K562 (cell line): ENCODE data around the gene SH3BGR. TPM values are rescaled to one million over a fixed set of nuclear protein-coding genes. Genes with fewer than 3 reads are reported as not detected.

Source experiments
- ATF7 ChIP-seq: fragments of 450-650 bp; IDR thresholded peaks from 2 replicates; pipeline ENCODE4 v1.7.1; 2014; ENCODE audit warnings: mild to moderate bottlenecking, moderate library complexity
- BCOR ChIP-seq: fragments of 450-650 bp; IDR thresholded peaks from 2 replicates; pipeline ENCODE4 v1.6.1; 2016
- ELF2 ChIP-seq: fragments of 250-450 bp; sonication (Bioruptor Pico); IDR thresholded peaks from 2 replicates; pipeline ENCODE4 v1.5.0; 2021; ENCODE audit warnings: mild to moderate bottlenecking
- HSF4 ChIP-seq: fragments of 250-450 bp; sonication (Bioruptor Pico); IDR thresholded peaks from 2 replicates; pipeline ENCODE4 v2.1.2; 2022; ENCODE audit warnings: mild to moderate bottlenecking, moderate library complexity, borderline replicate concordance
- KDM4B ChIP-seq, 2 experiments: fragments of 450-650 bp in 1 of 2; sonication (generic) in 1 of 2; IDR thresholded peaks; 2 replicates each; pipeline ENCODE4 v1.6.1; 2016 to 2017; ENCODE audit warnings: borderline replicate concordance in 2 of 2, antibody characterized with exemption in 1 of 2, low read depth in 1 of 2, mild to moderate bottlenecking in 1 of 2
- MED1 ChIP-seq: sonication (generic); formaldehyde crosslinking; IDR thresholded peaks from 2 replicates; pipeline ENCODE4 v1.8.1; 2023; ENCODE audit warnings: missing genetic modification reagents, borderline replicate concordance
- MYBL2 ChIP-seq, 2 experiments: fragments of 450-650 bp in 1 of 2; sonication (generic) in 1 of 2; formaldehyde crosslinking in 1 of 2; IDR thresholded peaks; 2 replicates each; pipeline versions ENCODE4 v1.6.1 to v1.8.1; 2017 to 2022; ENCODE audit warnings: borderline replicate concordance in 1 of 2, inconsistent platforms in 1 of 2, low read depth in 1 of 2, mild to moderate bottlenecking in 1 of 2, missing genetic modification reagents in 1 of 2, moderate library complexity in 1 of 2
- NFXL1 ChIP-seq: fragments of 450-650 bp; formaldehyde crosslinking; IDR thresholded peaks from 2 replicates; pipeline ENCODE4 v1.4.0; 2021; ENCODE audit warnings: mild to moderate bottlenecking
- PCBP2 ChIP-seq: fragments of 200-400 bp; formaldehyde crosslinking; IDR thresholded peaks from 2 replicates; pipeline ENCODE4 v1.6.1; 2018; ENCODE audit warnings: low read length, low read depth, mild to moderate bottlenecking, moderate library complexity; ENCODE audit not compliant: poor library complexity, severe bottlenecking
- TEAD1 ChIP-seq, 2 experiments: fragments of 450-650 bp in 1 of 2; sonication (generic) in 1 of 2; formaldehyde crosslinking; IDR thresholded peaks; 2 replicates each; pipeline versions ENCODE4 v1.4.0 to v1.8.0; 2020 to 2022; ENCODE audit warnings: mild to moderate bottlenecking in 2 of 2, missing genetic modification reagents in 1 of 2
- WHSC1 ChIP-seq: IDR thresholded peaks from one replicate; pipeline ENCODE4 v1.6.1; 2012; ENCODE audit warnings: low read length, control low read depth, inconsistent platforms
- ZNF121 ChIP-seq: sonication (generic); formaldehyde crosslinking; conservative IDR thresholded peaks from 2 replicates; pipeline ENCODE4 v1.8.0; 2022; ENCODE audit warnings: missing genetic modification reagents
- ZNF311 ChIP-seq: fragments of 250-450 bp; sonication (Bioruptor Pico); IDR thresholded peaks from 2 replicates; pipeline ENCODE4 v1.4.0; 2020; ENCODE audit warnings: mild to moderate bottlenecking, moderate library complexity
- ZNF644 ChIP-seq: fragments of 200-800 bp; sonication (Bioruptor generic); IDR thresholded peaks from 2 replicates; pipeline ENCODE4 v1.6.1; 2016; ENCODE audit warnings: low read depth, missing genetic modification characterization, missing compliant biosample characterization
- ZNF780A ChIP-seq: fragments of 250-450 bp; sonication (Bioruptor Pico); IDR thresholded peaks from 2 replicates; pipeline ENCODE4 v1.5.0; 2021; ENCODE audit warnings: mild to moderate bottlenecking
- polyA plus RNA-seq, 8 experiments: library from polyadenylated mRNA; depleted of rRNA in 4 of 8; stranded (reverse) in 5 of 8; unstranded in 3 of 8; fragments of >200 nt; fragmentation: Nextera tagmentation in 2 of 8; fragmentation: Illumina TruSeq in 1 of 8; extraction: Ambion mirVana in 2 of 8; extraction: Trizol in 1 of 8; gene quantifications; 2 replicates each; pipeline versions ENCODE4 v1.2.1 to v1.2.3, GENCODE V29; 2011 to 2014; ENCODE audit warnings: inconsistent platforms in 1 of 8, missing spikeins in 1 of 8
- total RNA-seq, 7 experiments: library from RNA; depleted of rRNA in 6 of 7; stranded (reverse); fragments of >200 nt in 6 of 7; fragmentation: Illumina TruSeq in 2 of 7; extraction: Trizol in 2 of 7; gene quantifications; 2 replicates each; pipeline versions ENCODE4 v1.2.1 to v1.2.3, GENCODE V29; 2011 to 2021; ENCODE audit warnings: low replicate concordance in 1 of 7
- TF ChIP-seq, protein P1 (sequence below), 2 experiments: IDR thresholded peaks; 2 replicates each; pipeline ENCODE4 v1.6.1; 2012; ENCODE audit warnings: improper control_type of control experiment in 2 of 2, low read depth in 2 of 2, low read length in 2 of 2, borderline replicate concordance in 1 of 2
- TF ChIP-seq, protein P2 (sequence below): sonication (generic); formaldehyde crosslinking; IDR thresholded peaks from 2 replicates; pipeline ENCODE4 v1.8.1; 2023; ENCODE audit warnings: mild to moderate bottlenecking, missing genetic modification reagents
- TF ChIP-seq, protein P3 (sequence below): sonication (generic); IDR thresholded peaks from 2 replicates; pipeline ENCODE4 v1.6.1; 2016
- TF ChIP-seq, protein P4 (sequence below), 2 experiments: fragments of 250-450 bp in 1 of 2; fragments of 450-650 bp in 1 of 2; sonication (Bioruptor Pico) in 1 of 2; IDR thresholded peaks; 2 replicates each; pipeline versions ENCODE4 v1.6.1 to v1.8.0; 2016 to 2021; ENCODE audit warnings: mild to moderate bottlenecking in 2 of 2, moderate library complexity in 2 of 2, missing compliant biosample characterization in 1 of 2, missing genetic modification characterization in 1 of 2

The SH3BGR gene
- total and polyA plus RNA-seq, 9 of the 15 experiments (the other 6 are each of a cell fraction or from before 2014, with no cell fraction given): 6.6 to 42.9 (median 25.6) TPM

GRCh38 chr21:39445321-39446269 lies 6.2 kb upstream of the SH3BGR start, which contains the start of gene LCA5L (continued):
- TF ChIP-seq NFXL1 (no peak), KDM4B (IDR thresholded peaks at IDR 0.05; ENCODE audit: borderline replicate concordance in 2 of 2, low read depth in 1 of 2) (peak in 1 of 2 experiments; percentile 78; a peak in 1 of 4 replicates), PCBP2 (no peak), MED1 (CRISPR knock-in tag) (no peak), BCOR (no peak), ZNF644 (0 out of 2 replicates have a peak, but pooled peaks have one; percentile 23), ZNF311 (CRISPR knock-in tag) (no peak), MYBL2 (IDR thresholded peaks at IDR 0.05; ENCODE audit: low read depth) (no peak), MYBL2 (CRISPR knock-in tag; IDR thresholded peaks at IDR 0.05; ENCODE audit: borderline replicate concordance) (no peak), ELF2 (CRISPR knock-in tag) (no peak), TEAD1 (CRISPR knock-in tag; IDR thresholded peaks at IDR 0.05) (no peak; a peak in 1 of 4 replicates), ZNF121 (no peak; the same call in 1 of the 2 replicates), HSF4 (CRISPR knock-in tag) (no peak), ZNF780A (CRISPR knock-in tag) (no peak), ATF7 (peak; percentile 79), WHSC1 (no peak)
- TF ChIP-seq, protein P1, sequence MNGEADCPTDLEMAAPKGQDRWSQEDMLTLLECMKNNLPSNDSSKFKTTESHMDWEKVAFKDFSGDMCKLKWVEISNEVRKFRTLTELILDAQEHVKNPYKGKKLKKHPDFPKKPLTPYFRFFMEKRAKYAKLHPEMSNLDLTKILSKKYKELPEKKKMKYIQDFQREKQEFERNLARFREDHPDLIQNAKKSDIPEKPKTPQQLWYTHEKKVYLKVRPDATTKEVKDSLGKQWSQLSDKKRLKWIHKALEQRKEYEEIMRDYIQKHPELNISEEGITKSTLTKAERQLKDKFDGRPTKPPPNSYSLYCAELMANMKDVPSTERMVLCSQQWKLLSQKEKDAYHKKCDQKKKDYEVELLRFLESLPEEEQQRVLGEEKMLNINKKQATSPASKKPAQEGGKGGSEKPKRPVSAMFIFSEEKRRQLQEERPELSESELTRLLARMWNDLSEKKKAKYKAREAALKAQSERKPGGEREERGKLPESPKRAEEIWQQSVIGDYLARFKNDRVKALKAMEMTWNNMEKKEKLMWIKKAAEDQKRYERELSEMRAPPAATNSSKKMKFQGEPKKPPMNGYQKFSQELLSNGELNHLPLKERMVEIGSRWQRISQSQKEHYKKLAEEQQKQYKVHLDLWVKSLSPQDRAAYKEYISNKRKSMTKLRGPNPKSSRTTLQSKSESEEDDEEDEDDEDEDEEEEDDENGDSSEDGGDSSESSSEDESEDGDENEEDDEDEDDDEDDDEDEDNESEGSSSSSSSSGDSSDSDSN (IDR thresholded peaks at IDR 0.05; ENCODE audit: borderline replicate concordance in 1 of 2, low read depth in 2 of 2, low read length in 2 of 2): peak in 1 of 2 experiments; percentile 50; a peak in 1 of 4 replicates
- TF ChIP-seq, protein P2, sequence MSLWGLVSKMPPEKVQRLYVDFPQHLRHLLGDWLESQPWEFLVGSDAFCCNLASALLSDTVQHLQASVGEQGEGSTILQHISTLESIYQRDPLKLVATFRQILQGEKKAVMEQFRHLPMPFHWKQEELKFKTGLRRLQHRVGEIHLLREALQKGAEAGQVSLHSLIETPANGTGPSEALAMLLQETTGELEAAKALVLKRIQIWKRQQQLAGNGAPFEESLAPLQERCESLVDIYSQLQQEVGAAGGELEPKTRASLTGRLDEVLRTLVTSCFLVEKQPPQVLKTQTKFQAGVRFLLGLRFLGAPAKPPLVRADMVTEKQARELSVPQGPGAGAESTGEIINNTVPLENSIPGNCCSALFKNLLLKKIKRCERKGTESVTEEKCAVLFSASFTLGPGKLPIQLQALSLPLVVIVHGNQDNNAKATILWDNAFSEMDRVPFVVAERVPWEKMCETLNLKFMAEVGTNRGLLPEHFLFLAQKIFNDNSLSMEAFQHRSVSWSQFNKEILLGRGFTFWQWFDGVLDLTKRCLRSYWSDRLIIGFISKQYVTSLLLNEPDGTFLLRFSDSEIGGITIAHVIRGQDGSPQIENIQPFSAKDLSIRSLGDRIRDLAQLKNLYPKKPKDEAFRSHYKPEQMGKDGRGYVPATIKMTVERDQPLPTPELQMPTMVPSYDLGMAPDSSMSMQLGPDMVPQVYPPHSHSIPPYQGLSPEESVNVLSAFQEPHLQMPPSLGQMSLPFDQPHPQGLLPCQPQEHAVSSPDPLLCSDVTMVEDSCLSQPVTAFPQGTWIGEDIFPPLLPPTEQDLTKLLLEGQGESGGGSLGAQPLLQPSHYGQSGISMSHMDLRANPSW: no peak; the same call in 1 of the 2 replicates
- TF ChIP-seq, protein P3, sequence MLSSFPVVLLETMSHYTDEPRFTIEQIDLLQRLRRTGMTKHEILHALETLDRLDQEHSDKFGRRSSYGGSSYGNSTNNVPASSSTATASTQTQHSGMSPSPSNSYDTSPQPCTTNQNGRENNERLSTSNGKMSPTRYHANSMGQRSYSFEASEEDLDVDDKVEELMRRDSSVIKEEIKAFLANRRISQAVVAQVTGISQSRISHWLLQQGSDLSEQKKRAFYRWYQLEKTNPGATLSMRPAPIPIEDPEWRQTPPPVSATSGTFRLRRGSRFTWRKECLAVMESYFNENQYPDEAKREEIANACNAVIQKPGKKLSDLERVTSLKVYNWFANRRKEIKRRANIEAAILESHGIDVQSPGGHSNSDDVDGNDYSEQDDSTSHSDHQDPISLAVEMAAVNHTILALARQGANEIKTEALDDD: peak; percentile 64; the same call in 1 of the 2 replicates
- TF ChIP-seq, protein P4, sequence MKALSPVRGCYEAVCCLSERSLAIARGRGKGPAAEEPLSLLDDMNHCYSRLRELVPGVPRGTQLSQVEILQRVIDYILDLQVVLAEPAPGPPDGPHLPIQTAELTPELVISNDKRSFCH (CRISPR knock-in tag; IDR thresholded peaks at IDR 0.05): no peak
- TF ChIP-seq, protein P4 (tag; IDR thresholded peaks at IDR 0.05): peak; percentile 77; the same call in 1 of the 2 replicates
